Activated naive CD4-positive, alpha-beta T cell treated with anti-CD3 and anti-CD28 coated beads, Interleukin-2, amount 10 ng/mL, durations not matched to agents 7 days and 5 days (primary cell): ENCODE data around the gene CAPN7.
"Not testable (repeated sequence)": the region's sequence is repeated elsewhere in the genome, so short reads cannot be mapped to it uniquely, and the experiment has no call there.

ENCODE experiments used
- CTCF ChIA-PET: fragments of 350-600 bp; sonication (Branson Sonifier 250); formaldehyde crosslinking; loops from one replicate; lab custom pipeline; 2021; ENCODE audit warnings: antibody characterized with exemption; lab: Charles Lee
- DNase-seq: peaks from one replicate; pipeline ENCODE4 v3.0.0-alpha.2; 2020
- H3K27ac Mint-ChIP-seq: one replicate; pipeline ENCODE4 v1.8.0; 2021; ENCODE audit warnings: mild to moderate bottlenecking, moderate library complexity, mixed read lengths
- H3K27me3 Mint-ChIP-seq: one replicate; pipeline ENCODE4 v1.8.0; 2021; ENCODE audit warnings: mild to moderate bottlenecking, mixed read lengths
- H3K36me3 Mint-ChIP-seq: one replicate; pipeline ENCODE4 v1.8.0; 2021; ENCODE audit warnings: mixed read lengths
- H3K4me1 Mint-ChIP-seq: one replicate; pipeline ENCODE4 v1.8.0; 2021; ENCODE audit warnings: mixed read lengths
- H3K4me3 Mint-ChIP-seq: one replicate; pipeline ENCODE4 v1.8.0; 2021; ENCODE audit warnings: mild to moderate bottlenecking, moderate library complexity, mixed read lengths
- H3K9me3 Mint-ChIP-seq: one replicate; pipeline ENCODE4 v1.8.0; 2021; ENCODE audit warnings: mixed read lengths

The CAPN7 gene

GRCh38 chr3:15181511-15181910, 24.5 kb upstream of the CAPN7 start:
- Mint-ChIP-seq H3K27me3 (peaks cover 47% of the 10 kb centered on the region), H3K36me3 (no peaks in the 10 kb centered on the region), H3K4me1 (peaks cover 12% of the 10 kb centered on the region), H3K9me3 (no peaks in the 10 kb centered on the region), H3K27ac (no peak overlapping the region), H3K4me3 (no peak overlapping the region)
- DNase-seq: no peak
- CTCF ChIA-PET: interaction anchor here (0.7 kb wide), 1 partner anchor 21 kb away, joined by 3 read pairs; no protein-coding TSS in a partner anchor

- peaks cover 12% of the 10 kb centered on the region for H3K4me1 Mint-ChIP-seq
- H3K27me3 Mint-ChIP-seq: peaks cover 49% of the 10 kb centered on the region
- CTCF ChIA-PET: interaction anchor here (0.7 kb wide), 1 partner anchor 21 kb away, joined by 3 read pairs; no protein-coding TSS in a partner anchor
- no peak overlapping the region for H3K4me3 Mint-ChIP-seq
- DNase-seq: no peak
- H3K36me3 Mint-ChIP-seq: no peaks in the 10 kb centered on the region
- no peak overlapping the region for H3K27ac Mint-ChIP-seq
- no peaks in the 10 kb centered on the region for H3K9me3 Mint-ChIP-seq
Observed at GRCh38 chr3:15181963-15182362, 24.1 kb upstream of the CAPN7 start.

GRCh38 chr3:15183011-15183410, 23.0 kb upstream of the CAPN7 start:
- no peak overlapping the region for H3K27ac Mint-ChIP-seq
- DNase-seq: no peak
- no peak overlapping the region for H3K4me3 Mint-ChIP-seq
- CTCF ChIA-PET: interaction anchor here (0.6 kb wide), 1 partner anchor 113 kb away, joined by 4 read pairs; no protein-coding TSS in a partner anchor
- no peaks in the 10 kb centered on the region for H3K36me3 Mint-ChIP-seq
- no peaks in the 10 kb centered on the region for H3K9me3 Mint-ChIP-seq
- peaks cover 12% of the 10 kb centered on the region for H3K4me1 Mint-ChIP-seq
- peaks cover 43% of the 10 kb centered on the region for H3K27me3 Mint-ChIP-seq

- no peak overlapping the region for H3K27ac Mint-ChIP-seq
- no peak for DNase-seq
- H3K4me3 Mint-ChIP-seq: no peak overlapping the region
- H3K9me3 Mint-ChIP-seq: no peaks in the 10 kb centered on the region
- CTCF ChIA-PET: interaction anchor here (0.7 to 1.4 kb wide), 2 partner anchors 17 to 633 kb away, joined by 3 to 6 read pairs; no protein-coding TSS in a partner anchor
- peaks cover 29% of the 10 kb centered on the region for H3K27me3 Mint-ChIP-seq
- peaks cover 3% of the 10 kb centered on the region for H3K4me1 Mint-ChIP-seq
- no peaks in the 10 kb centered on the region for H3K36me3 Mint-ChIP-seq
Observed at GRCh38 chr3:15185404-15185803, 20.6 kb upstream of the CAPN7 start.

- Mint-ChIP-seq H3K4me1 (no peaks in the 10 kb centered on the region), H3K4me3 (no peak overlapping the region), H3K9me3 (no peaks in the 10 kb centered on the region), H3K27me3 (peaks cover 28% of the 10 kb centered on the region), H3K27ac (no peak overlapping the region), H3K36me3 (no peaks in the 10 kb centered on the region)
- DNase-seq: no peak
- CTCF ChIA-PET: interaction anchor here (1.4 kb wide), 1 partner anchor 17 kb away, joined by 6 read pairs; no protein-coding TSS in a partner anchor
Observed at GRCh38 chr3:15186101-15186476, 20.0 kb upstream of the CAPN7 start.

- CTCF ChIA-PET: interaction anchor here (1.4 kb wide), 1 partner anchor 16 kb away, joined by 6 read pairs; no protein-coding TSS in a partner anchor
Observed at GRCh38 chr3:15186477-15187164, 19.4 kb upstream of the CAPN7 start.

GRCh38 chr3:15197340-15198029, 8.6 kb upstream of the CAPN7 start:
- H3K36me3 Mint-ChIP-seq: no peaks in the 10 kb centered on the region
- no peak overlapping the region for H3K4me3 Mint-ChIP-seq
- no peak for DNase-seq
- no peak overlapping the region for H3K27ac Mint-ChIP-seq
- H3K9me3 Mint-ChIP-seq: no peaks in the 10 kb centered on the region
- CTCF ChIA-PET: interaction anchor here (1.4 kb wide), 1 partner anchor 89 kb away, joined by 3 read pairs; no protein-coding TSS in a partner anchor
- H3K4me1 Mint-ChIP-seq: no peaks in the 10 kb centered on the region
- peaks cover 32% of the 10 kb centered on the region for H3K27me3 Mint-ChIP-seq

More at GRCh38 chr3:15186477-15187164, 19.4 kb upstream of the CAPN7 start:
- H3K4me3 Mint-ChIP-seq, DNase-seq, H3K4me1 Mint-ChIP-seq, H3K27ac Mint-ChIP-seq, H3K36me3 Mint-ChIP-seq, H3K9me3 Mint-ChIP-seq: not testable (repeated sequence)
- H3K27me3 Mint-ChIP-seq: peaks cover 24% of the 10 kb centered on the region

- Mint-ChIP-seq H3K9me3 (no peaks in the 10 kb centered on the region), H3K4me1 (peaks cover 3% of the 10 kb centered on the region), H3K27ac (no peak overlapping the region), H3K27me3 (peaks cover 32% of the 10 kb centered on the region), H3K4me3 (no peak overlapping the region), H3K36me3 (no peaks in the 10 kb centered on the region)
- CTCF ChIA-PET: interaction anchor here (1.1 to 2.6 kb wide), 5 partner anchors 79 to 206 kb away, joined by 3 to 13 read pairs (median 4); no protein-coding TSS in a partner anchor
- DNase-seq: no peak
Observed at GRCh38 chr3:15198686-15199085, 7.4 kb upstream of the CAPN7 start.

- no peak for DNase-seq
- Mint-ChIP-seq H3K4me1 (peaks cover 3% of the 10 kb centered on the region), H3K36me3 (no peaks in the 10 kb centered on the region), H3K27me3 (peaks cover 23% of the 10 kb centered on the region), H3K4me3 (no peak overlapping the region), H3K27ac (no peak overlapping the region), H3K9me3 (no peaks in the 10 kb centered on the region)
- CTCF ChIA-PET: interaction anchor here (1.1 to 7.4 kb wide), 9 partner anchors 41 to 206 kb away, joined by 3 to 59 read pairs (median 5); no protein-coding TSS in a partner anchor
Observed at GRCh38 chr3:15199493-15200105, 6.4 kb upstream of the CAPN7 start.

- H3K36me3 Mint-ChIP-seq: peaks cover 2% of the 10 kb centered on the region
- no peak overlapping the region for H3K4me3 Mint-ChIP-seq
- no peak for DNase-seq
- H3K4me1 Mint-ChIP-seq: peaks cover 25% of the 10 kb centered on the region
- H3K27ac Mint-ChIP-seq: no peak overlapping the region
- CTCF ChIA-PET: interaction anchor here (0.6 to 7.4 kb wide), 12 partner anchors 8 to 353 kb away, joined by 3 to 59 read pairs (median 6); no protein-coding TSS in a partner anchor
- no peaks in the 10 kb centered on the region for H3K9me3 Mint-ChIP-seq
- H3K27me3 Mint-ChIP-seq: peaks cover 16% of the 10 kb centered on the region
Observed at GRCh38 chr3:15204005-15204404, 2.0 kb upstream of the CAPN7 start.

GRCh38 chr3:15205482-15205933, 538 bp upstream of the CAPN7 start:
- Mint-ChIP-seq H3K4me3 (peak overlapping the region; percentile 78), H3K4me1 (peaks cover 25% of the 10 kb centered on the region), H3K36me3 (peaks cover 4% of the 10 kb centered on the region), H3K27ac (peak overlapping the region; percentile 90), H3K27me3 (peaks cover 11% of the 10 kb centered on the region), H3K9me3 (no peaks in the 10 kb centered on the region)
- DNase-seq: no peak
- CTCF ChIA-PET: interaction anchor here (1.1 to 7.4 kb wide), 6 partner anchors 9 to 351 kb away, joined by 3 to 59 read pairs (median 4); no protein-coding TSS in a partner anchor

- peaks cover 8% of the 10 kb centered on the region for H3K36me3 Mint-ChIP-seq
- CTCF ChIA-PET: interaction anchor here (0.6 to 7.4 kb wide), 7 partner anchors 60 to 200 kb away, joined by 3 to 59 read pairs (median 3); no protein-coding TSS in a partner anchor
- peak; percentile 51 for DNase-seq
- H3K27me3 Mint-ChIP-seq: peaks cover 7% of the 10 kb centered on the region
- peak overlapping the region; percentile 78 for H3K4me3 Mint-ChIP-seq
- peaks cover 27% of the 10 kb centered on the region for H3K4me1 Mint-ChIP-seq
- H3K27ac Mint-ChIP-seq: peak overlapping the region; percentile 87
- H3K9me3 Mint-ChIP-seq: no peaks in the 10 kb centered on the region
Observed at GRCh38 chr3:15206662-15207576, 873 bp downstream of the CAPN7 start.
